ENCODE measurements around the gene C3AR1. TPM values are rescaled to one million over a fixed set of nuclear protein-coding genes. Genes with fewer than 3 reads are reported as not detected.
A peak's percentile ranks its signal among the peaks of the same experiment; 100 is the strongest.

The C3AR1 gene
- total and polyA plus RNA-seq, 2 experiments from 2014 or later: 1.2 to 5.9 TPM

DNA sequence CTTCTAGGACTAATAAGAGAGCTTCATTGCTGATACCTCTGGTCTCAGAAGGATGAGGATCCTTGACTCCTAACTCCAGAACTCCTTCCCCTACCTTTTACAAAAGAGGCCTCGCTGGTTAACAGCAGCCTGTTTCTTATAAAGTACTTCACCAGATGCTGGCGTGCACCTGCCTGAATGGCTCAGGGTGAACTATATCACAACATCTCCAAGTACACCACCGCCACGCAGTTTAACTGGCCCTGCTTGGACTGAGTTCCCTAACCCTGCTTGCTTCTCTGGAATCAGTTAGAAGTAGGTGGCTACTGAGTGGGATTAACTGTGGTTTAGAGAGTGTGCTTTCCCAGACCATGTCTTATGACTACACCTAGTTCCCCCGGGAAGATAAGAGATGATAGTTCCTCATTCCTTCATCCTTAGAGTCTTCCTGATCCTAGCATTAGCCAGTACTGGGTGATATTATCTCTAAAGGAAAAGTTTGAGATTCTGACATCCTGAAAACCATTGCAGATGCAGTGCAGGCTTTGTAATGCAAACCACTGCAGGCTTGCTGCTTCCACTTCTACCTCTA lies 30.6 kb downstream of the C3AR1 start:
- H3K27me3 ChIP-seq: no peaks in the 10 kb centered on the region
- peaks cover 14% of the 10 kb centered on the region for H4K20me1 ChIP-seq (ENCODE audit: insufficient read depth, poor library complexity, severe bottlenecking)
- H3K4me1 ChIP-seq (ENCODE audit: insufficient read depth): peaks cover 44% of the 10 kb centered on the region
- no peaks in the 10 kb centered on the region for H3K9me2 ChIP-seq (replicated peaks; ENCODE audit: insufficient read depth)
- peaks cover 66% of the 10 kb centered on the region for H3K79me2 ChIP-seq
- H2AFZ ChIP-seq: no peak overlapping the region
- TF ChIP-seq EZH2 (IDR thresholded peaks at IDR 0.05; ENCODE audit: borderline replicate concordance): no peak
- no peak for TF ChIP-seq CTCF (IDR thresholded peaks at IDR 0.05; ENCODE audit: poor library complexity)
- TF ChIP-seq EZH2phosphoT487 (IDR thresholded peaks at IDR 0.05; ENCODE audit: low read depth, severe bottlenecking, unreplicated experiment): no peak
- no peaks in the 10 kb centered on the region for H3K9me3 ChIP-seq (ENCODE audit: low read depth)
- peak; percentile 32 for DNase-seq (ENCODE audit: low spot score)
- no peak overlapping the region for H3K4me3 ChIP-seq
- peak overlapping the region; percentile 82 for H3K4me2 ChIP-seq
- no peaks in the 10 kb centered on the region for H3K36me3 ChIP-seq (replicated peaks; ENCODE audit: insufficient read depth, low read depth)
- WGBS (ENCODE audit: low lambda C conversion rate, missing lambda C conversion rate): 39% methylated on average over 5 of the region's 5 CpGs
- H3K27ac ChIP-seq: peak overlapping the region; percentile 73

DNA sequence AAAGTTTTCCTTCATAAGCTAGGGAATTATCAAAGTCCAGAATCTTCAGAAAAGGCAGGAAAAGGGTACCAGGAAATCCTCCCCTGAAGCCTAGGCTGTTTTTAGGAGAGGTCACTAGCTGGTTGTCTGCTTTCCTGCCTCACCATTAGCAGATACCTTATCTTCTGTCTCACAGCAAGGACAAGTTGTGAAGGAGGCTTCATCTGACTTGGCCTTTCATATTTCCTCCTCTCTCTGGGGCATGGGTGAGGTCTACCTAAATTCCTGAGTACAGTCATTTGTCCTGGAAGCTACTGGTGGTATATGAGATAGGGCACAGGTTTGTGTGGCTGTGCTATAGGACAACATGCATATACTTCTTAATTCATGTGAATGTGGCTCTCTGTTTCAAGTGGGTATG lies 31.4 kb downstream of the C3AR1 start:
- peaks cover 13% of the 10 kb centered on the region for H4K20me1 ChIP-seq (ENCODE audit: insufficient read depth, poor library complexity, severe bottlenecking)
- peak overlapping the region; percentile 97 for H3K4me3 ChIP-seq
- H3K9me3 ChIP-seq (ENCODE audit: low read depth): no peaks in the 10 kb centered on the region
- peaks cover 63% of the 10 kb centered on the region for H3K79me2 ChIP-seq
- DNase-seq (ENCODE audit: low spot score): no peak
- peak overlapping the region; percentile 82 for H3K4me2 ChIP-seq
- no peaks in the 10 kb centered on the region for H3K36me3 ChIP-seq (replicated peaks; ENCODE audit: insufficient read depth, low read depth)
- no peaks in the 10 kb centered on the region for H3K9me2 ChIP-seq (replicated peaks; ENCODE audit: insufficient read depth)
- peak overlapping the region; percentile 73 for H3K27ac ChIP-seq
- TF ChIP-seq CTCF (IDR thresholded peaks at IDR 0.05; ENCODE audit: poor library complexity) (no peak), EZH2phosphoT487 (IDR thresholded peaks at IDR 0.05; ENCODE audit: low read depth, severe bottlenecking, unreplicated experiment) (no peak), EZH2 (IDR thresholded peaks at IDR 0.05; ENCODE audit: borderline replicate concordance) (no peak)
- H3K27me3 ChIP-seq: no peaks in the 10 kb centered on the region
- H2AFZ ChIP-seq: no peak overlapping the region
- H3K4me1 ChIP-seq (ENCODE audit: insufficient read depth): peaks cover 44% of the 10 kb centered on the region

DNA sequence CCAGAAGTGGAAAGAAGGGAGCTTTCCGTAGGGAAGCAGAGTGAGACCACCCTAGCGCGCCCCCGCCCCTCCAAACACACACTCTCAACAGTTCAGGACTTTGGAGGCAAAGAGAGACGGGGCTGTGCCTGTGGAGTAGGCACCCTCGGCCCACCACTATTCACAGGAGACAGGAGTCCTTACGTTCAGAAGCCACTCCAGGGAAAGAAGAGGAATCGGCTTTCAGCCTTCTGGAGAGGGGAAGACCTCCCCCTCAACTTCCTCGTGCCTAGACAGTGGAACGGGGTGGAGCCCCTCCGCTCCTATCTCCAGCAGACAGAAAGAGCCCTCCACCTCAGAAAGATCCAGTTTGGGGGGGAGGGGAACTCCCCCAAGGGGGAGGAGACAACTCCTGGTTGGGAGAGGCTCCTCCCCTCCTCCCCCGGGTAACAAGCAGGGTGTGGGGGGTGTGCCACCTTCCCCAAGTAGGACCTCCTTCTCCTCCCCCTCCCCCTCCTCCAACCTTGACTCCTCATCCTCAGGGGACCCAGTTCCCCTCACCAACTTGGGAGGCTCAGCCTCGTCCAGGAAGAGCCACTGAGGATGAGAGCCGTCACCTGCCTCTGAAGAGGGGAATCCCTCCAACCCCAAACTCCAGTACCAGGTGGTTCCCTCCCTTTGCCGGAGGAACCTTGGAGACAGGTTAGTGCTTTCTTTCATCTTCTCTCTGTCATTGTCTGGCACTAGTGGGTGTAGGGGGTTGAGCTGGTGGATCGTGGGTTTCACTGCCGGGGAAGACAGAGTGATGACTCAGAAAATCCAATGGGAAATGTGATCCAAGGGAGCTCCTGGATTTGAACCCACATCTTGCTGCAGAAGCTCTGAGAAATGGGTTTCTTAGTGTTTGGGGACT lies 32.8 kb downstream of the C3AR1 start:
- WGBS (ENCODE audit: low lambda C conversion rate, missing lambda C conversion rate): 11% methylated on average over 16 of the region's 17 CpGs
- Histone ChIP-seq H2AFZ (peak overlapping the region; percentile 97), H3K4me1 (ENCODE audit: insufficient read depth) (peaks cover 41% of the 10 kb centered on the region), H4K20me1 (ENCODE audit: insufficient read depth, poor library complexity, severe bottlenecking) (peaks cover 2% of the 10 kb centered on the region), H3K4me2 (peak overlapping the region; percentile 82), H3K4me3 (peak overlapping the region; percentile 97), H3K36me3 (replicated peaks; ENCODE audit: insufficient read depth, low read depth) (no peaks in the 10 kb centered on the region), H3K27me3 (no peaks in the 10 kb centered on the region), H3K9me2 (replicated peaks; ENCODE audit: insufficient read depth) (no peaks in the 10 kb centered on the region), H3K9me3 (ENCODE audit: low read depth) (no peaks in the 10 kb centered on the region), H3K27ac (peak overlapping the region; percentile 99), H3K79me2 (peaks cover 54% of the 10 kb centered on the region)
- DNase-seq (ENCODE audit: low spot score): peak; percentile 65
- TF ChIP-seq EZH2phosphoT487 (IDR thresholded peaks at IDR 0.05; ENCODE audit: low read depth, severe bottlenecking, unreplicated experiment) (no peak), CTCF (IDR thresholded peaks at IDR 0.05; ENCODE audit: poor library complexity) (no peak), EZH2 (IDR thresholded peaks at IDR 0.05; ENCODE audit: borderline replicate concordance) (no peak)
